ENCODE measurements around the gene MC4R.
"Not testable (repeated sequence)": the region's sequence is repeated elsewhere in the genome, so short reads cannot be mapped to it uniquely, and the experiment has no call there.

The MC4R gene

GRCh38 chr18:60372596-60372995, at the start of gene MC4R:
Gene MC4R, minus strand, starts transcription at chr18:60372775. Its CDS starts 426 bp downstream, at chr18:60372349.
- peak; percentile 84 for DNase-seq

GRCh38 chr18:60422306-60422705, 49.7 kb upstream of the MC4R start:
- not testable (repeated sequence) for DNase-seq

- no peak for DNase-seq
Measured at GRCh38 chr18:60421356-60422118, 49.0 kb upstream of the MC4R start.

GRCh38 chr18:60417946-60418345, 45.4 kb upstream of the MC4R start:
- no peak for DNase-seq

GRCh38 chr18:60413944-60414547, 41.5 kb upstream of the MC4R start:
- DNase-seq: no peak

GRCh38 chr18:60411715-60412114, 39.1 kb upstream of the MC4R start:
- peak; percentile 62 for DNase-seq

GRCh38 chr18:60406721-60407120, 34.1 kb upstream of the MC4R start:
- no peak for DNase-seq

- no peak for DNase-seq
Measured at GRCh38 chr18:60404486-60405085, 32.0 kb upstream of the MC4R start.

- DNase-seq: no peak
Measured at GRCh38 chr18:60401346-60401745, 28.8 kb upstream of the MC4R start.

- DNase-seq: no peak
Measured at GRCh38 chr18:60391571-60392226, 19.1 kb upstream of the MC4R start.

- no peak for DNase-seq
Measured at GRCh38 chr18:60389314-60389713, 16.7 kb upstream of the MC4R start.

GRCh38 chr18:60385693-60386092, 13.1 kb upstream of the MC4R start:
- DNase-seq: no peak

- no peak for DNase-seq
Measured at GRCh38 chr18:60383893-60384292, 11.3 kb upstream of the MC4R start.

GRCh38 chr18:60377778-60378469, 5.3 kb upstream of the MC4R start:
- no peak for DNase-seq

GRCh38 chr18:60372132-60372531, 443 bp downstream of the MC4R start:
- DNase-seq: peak; percentile 57

- no peak for DNase-seq
Measured at GRCh38 chr18:60358516-60358915, 14.1 kb downstream of the MC4R start.

GRCh38 chr18:60350941-60351340, 21.6 kb downstream of the MC4R start:
- no peak for DNase-seq

- no peak for DNase-seq
Measured at GRCh38 chr18:60350150-60350549, 22.4 kb downstream of the MC4R start.

- DNase-seq: no peak
Measured at GRCh38 chr18:60347526-60348045, 25.0 kb downstream of the MC4R start.

GRCh38 chr18:60339018-60339417, 33.6 kb downstream of the MC4R start:
- DNase-seq: no peak

- DNase-seq: no peak
Measured at GRCh38 chr18:60331890-60332289, 40.7 kb downstream of the MC4R start.

GRCh38 chr18:60329131-60329530, 43.4 kb downstream of the MC4R start:
- no peak for DNase-seq

- DNase-seq: no peak
Measured at GRCh38 chr18:60327880-60328279, 44.7 kb downstream of the MC4R start.

Measured in islet precursor cell (in vitro differentiated cells).